Occipital lobe (tissue), 1 donor: Measurements from ENCODE around the gene ACSM2A. TPM values are rescaled to one million over a fixed set of nuclear protein-coding genes. Genes with fewer than 3 reads are reported as not detected.

Source experiments
- total RNA-seq: library from RNA; depleted of rRNA; stranded (reverse); fragments of >200 nt; gene quantifications from one replicate; pipeline ENCODE4 v1.2.3, GENCODE V29; 2014

ACSM2A gene
- total RNA-seq, 1 donor from 2014 or later: not detected

Other genes starting within 250 kb of the ACSM2A start
- not detected for gene GP2, start 124.0 kb upstream of the ACSM2A start, total RNA-seq
- not detected for gene UMOD, start 98.8 kb upstream of the ACSM2A start, total RNA-seq
- not detected for gene PDILT, start 46.8 kb upstream of the ACSM2A start, total RNA-seq
- 0.78 TPM for gene ACSM5, start 42.0 kb upstream of the ACSM2A start, total RNA-seq
- gene ACSM2B, start 124.8 kb downstream of the ACSM2A start, total RNA-seq: not detected
- gene ACSM1, start 246.2 kb downstream of the ACSM2A start, total RNA-seq: not detected